ENCODE data around the gene ADAMTS17.

Gene ADAMTS17

DNA sequence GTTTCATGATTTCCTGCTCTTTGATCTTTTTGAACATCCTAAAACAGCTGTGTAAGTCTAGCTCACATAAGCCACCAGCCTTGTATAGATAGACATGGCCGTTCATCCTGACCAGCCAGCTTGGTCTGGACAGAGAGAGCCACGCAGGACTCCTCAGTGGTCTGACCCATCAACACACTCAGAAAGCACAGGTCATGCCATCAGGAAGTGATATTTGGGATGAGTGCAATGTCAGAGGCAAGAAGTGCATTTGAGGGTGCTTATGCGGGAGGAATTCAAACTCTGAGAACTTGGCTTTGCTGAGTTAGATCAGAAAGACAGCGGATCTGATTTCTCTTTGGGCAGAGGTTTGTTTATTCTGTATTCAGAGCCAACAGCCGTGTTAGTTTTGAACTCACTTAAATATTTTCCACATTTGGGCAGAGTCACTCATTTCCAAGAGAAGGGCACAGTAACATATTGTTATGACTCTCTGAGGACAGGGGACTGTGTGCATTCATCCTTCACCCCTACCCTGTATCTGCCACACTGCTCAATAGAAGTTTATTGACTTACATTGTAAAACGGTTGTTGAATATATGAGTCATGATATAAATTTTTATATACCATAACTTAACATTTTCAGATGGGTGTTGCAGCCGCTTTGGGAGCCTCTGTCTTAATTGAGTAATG is 383.2 kb downstream of the ADAMTS17 start:
- in situ Hi-C loops (cut with MboI; ENCODE audit: low sequenced_read_pairs, unreplicated experiment), result no loop called here
- TF ChIP-seq, protein P1, sequence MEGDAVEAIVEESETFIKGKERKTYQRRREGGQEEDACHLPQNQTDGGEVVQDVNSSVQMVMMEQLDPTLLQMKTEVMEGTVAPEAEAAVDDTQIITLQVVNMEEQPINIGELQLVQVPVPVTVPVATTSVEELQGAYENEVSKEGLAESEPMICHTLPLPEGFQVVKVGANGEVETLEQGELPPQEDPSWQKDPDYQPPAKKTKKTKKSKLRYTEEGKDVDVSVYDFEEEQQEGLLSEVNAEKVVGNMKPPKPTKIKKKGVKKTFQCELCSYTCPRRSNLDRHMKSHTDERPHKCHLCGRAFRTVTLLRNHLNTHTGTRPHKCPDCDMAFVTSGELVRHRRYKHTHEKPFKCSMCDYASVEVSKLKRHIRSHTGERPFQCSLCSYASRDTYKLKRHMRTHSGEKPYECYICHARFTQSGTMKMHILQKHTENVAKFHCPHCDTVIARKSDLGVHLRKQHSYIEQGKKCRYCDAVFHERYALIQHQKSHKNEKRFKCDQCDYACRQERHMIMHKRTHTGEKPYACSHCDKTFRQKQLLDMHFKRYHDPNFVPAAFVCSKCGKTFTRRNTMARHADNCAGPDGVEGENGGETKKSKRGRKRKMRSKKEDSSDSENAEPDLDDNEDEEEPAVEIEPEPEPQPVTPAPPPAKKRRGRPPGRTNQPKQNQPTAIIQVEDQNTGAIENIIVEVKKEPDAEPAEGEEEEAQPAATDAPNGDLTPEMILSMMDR (IDR thresholded peaks at IDR 0.05; ENCODE audit: borderline replicate concordance, control extremely low read depth, extremely low read depth, insufficient read depth, missing control alignments), result no peak
- no peak for DNase-seq (ENCODE audit: low spot score)

DNA sequence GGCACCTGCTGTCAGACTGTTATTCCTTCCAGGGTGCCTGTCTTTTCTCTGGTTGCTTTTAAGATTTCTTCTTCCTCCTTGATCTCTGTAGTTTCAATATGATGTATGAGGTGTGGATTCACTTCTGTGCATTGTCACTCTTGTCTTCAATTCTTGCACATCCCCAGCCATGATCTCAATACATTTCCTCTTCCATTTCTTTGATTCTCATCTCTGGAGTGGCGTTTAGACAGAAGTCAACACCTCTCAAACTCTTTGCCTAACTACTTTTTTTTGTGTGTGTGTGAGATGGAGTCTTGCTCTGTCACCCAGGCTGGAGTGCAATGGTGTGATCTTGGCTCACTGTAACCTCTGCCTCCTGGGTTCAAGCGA is 384.1 kb downstream of the ADAMTS17 start:
- in situ Hi-C loops (cut with MboI; ENCODE audit: low sequenced_read_pairs, unreplicated experiment), result no loop called here
- DNase-seq (ENCODE audit: low spot score), result no peak
- TF ChIP-seq, protein P1 (IDR thresholded peaks at IDR 0.05; ENCODE audit: borderline replicate concordance, control extremely low read depth, extremely low read depth, insufficient read depth, missing control alignments), result no peak

DNA sequence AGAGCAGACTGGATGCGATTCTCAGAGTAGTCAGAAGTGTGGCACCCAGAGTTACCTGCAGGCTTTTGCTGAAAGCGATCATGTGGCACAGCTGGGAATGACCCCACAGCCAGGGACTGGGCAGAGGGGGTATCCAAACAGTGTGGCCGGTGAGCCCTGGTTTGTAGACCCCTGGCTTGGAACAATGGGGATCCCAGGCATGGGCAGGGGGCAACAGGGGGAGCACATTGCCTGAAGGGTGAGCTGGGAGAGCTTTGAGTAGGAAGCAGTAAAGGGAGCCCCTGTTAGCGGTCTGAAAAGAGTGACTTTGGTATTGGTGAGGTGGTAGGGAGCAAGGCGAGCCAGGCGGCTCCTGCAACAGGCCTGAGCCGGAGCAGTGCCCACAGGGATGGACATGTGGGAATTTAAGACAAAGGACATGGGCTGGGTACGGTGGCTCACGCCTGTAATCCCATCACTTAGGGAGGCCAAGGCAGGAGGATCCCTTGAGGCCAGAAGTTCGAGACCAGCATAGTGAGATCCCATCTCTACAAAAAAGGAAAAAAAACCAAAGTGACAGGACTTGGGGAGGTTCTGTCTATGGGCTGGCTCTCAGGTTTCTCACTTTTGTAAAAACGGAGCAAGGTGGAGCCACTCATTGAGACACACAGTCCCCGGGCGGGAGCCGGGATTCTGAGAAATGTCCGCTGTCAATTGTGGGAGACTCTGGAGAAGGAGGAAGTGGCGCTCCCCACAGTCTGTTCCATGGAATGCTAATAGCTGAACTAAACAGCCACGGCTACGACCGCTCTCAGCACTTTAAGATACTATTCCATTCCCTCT is 384.7 kb downstream of the ADAMTS17 start:
- DNase-seq (ENCODE audit: low spot score), result no peak
- in situ Hi-C loops (cut with MboI; ENCODE audit: low sequenced_read_pairs, unreplicated experiment), result no loop called here
- TF ChIP-seq, protein P1 (IDR thresholded peaks at IDR 0.05; ENCODE audit: borderline replicate concordance, control extremely low read depth, extremely low read depth, insufficient read depth, missing control alignments), result no peak

DNA sequence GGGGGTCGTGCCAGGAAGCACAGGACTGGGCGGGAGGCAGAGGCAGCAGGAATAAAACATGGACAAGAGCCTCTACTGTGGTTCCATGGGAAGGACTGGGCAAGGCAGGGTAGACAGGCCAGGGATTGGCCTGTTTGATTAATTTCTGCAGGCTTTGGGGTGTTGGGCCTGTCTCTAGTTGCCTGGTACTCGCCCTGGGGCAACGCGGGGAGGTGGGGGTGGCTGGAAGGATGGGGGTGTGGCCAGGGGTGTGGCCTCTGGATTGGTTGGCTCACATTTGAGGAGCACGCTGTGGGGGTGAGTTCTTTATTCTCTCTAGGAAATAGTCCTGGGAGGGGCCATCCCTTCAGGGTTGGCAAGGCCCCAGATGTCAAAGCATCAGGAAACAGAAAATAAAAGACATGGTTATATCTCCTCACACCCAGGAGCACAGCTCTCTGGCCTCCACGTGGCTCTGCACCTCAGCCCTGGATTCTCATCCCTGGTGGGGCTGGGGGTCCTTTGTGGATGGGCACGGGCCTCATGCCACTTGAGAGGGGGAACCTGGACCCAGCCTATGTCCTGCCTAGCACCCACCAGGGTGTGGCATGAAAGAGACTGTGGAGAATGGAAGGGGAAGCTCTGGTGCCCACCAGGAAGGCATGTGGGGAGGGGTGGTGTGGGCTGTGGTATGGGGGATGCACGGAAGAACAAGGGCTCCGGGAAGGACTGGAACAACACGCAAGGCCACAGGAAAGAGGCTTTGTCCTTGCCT is 385.6 kb downstream of the ADAMTS17 start:
- in situ Hi-C loops (cut with MboI; ENCODE audit: low sequenced_read_pairs, unreplicated experiment), result no loop called here
- DNase-seq (ENCODE audit: low spot score), result no peak
- TF ChIP-seq, protein P1 (IDR thresholded peaks at IDR 0.05; ENCODE audit: borderline replicate concordance, control extremely low read depth, extremely low read depth, insufficient read depth, missing control alignments), result no peak

DNA sequence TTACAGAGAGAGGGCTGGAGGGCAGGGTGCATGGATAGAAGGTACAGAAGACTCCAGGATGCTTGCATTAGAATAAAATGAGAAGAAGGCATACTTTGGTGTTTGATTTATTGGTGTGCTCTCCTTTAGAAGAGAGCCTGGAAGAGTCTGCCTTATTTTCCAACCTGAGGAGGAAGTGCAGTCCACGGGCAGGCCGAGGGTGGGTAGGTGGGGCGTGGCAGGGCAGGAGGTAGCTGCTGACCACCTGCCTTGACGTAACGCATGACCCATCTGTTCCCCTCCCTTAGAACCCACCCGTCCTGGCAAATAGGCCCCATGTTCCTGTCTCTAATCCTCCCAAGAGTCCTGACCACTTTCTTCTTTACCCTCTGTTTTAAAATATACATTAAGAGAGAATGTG is 386.2 kb downstream of the ADAMTS17 start:
- TF ChIP-seq, protein P1 (IDR thresholded peaks at IDR 0.05; ENCODE audit: borderline replicate concordance, control extremely low read depth, extremely low read depth, insufficient read depth, missing control alignments), result no peak
- no peak for DNase-seq (ENCODE audit: low spot score)
- in situ Hi-C loops (cut with MboI; ENCODE audit: low sequenced_read_pairs, unreplicated experiment), result no loop called here

DNA sequence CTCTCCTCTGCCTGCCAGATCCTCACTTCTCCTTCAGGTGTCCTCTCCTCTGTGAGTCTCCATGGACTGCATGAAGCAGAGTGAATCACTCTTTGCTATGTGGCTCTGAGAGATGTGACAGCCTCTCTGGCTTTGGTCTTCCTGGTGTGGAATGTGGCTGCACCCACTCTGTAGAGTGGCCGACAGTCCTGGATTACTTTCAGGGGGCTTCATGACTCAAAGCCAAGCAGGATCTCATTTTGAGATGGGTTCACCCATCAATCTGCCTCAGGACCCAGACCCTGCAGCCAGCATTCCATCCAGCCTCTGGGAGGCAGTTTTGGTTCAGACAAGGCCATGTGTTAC is 386.6 kb downstream of the ADAMTS17 start:
- in situ Hi-C loops (cut with MboI; ENCODE audit: low sequenced_read_pairs, unreplicated experiment), result no loop called here
- TF ChIP-seq, protein P1 (IDR thresholded peaks at IDR 0.05; ENCODE audit: borderline replicate concordance, control extremely low read depth, extremely low read depth, insufficient read depth, missing control alignments), result no peak
- no peak for DNase-seq (ENCODE audit: low spot score)

Measured in GM13976 (cell line).